ENCODE results near the gene EPHA4.

EPHA4 gene

DNA sequence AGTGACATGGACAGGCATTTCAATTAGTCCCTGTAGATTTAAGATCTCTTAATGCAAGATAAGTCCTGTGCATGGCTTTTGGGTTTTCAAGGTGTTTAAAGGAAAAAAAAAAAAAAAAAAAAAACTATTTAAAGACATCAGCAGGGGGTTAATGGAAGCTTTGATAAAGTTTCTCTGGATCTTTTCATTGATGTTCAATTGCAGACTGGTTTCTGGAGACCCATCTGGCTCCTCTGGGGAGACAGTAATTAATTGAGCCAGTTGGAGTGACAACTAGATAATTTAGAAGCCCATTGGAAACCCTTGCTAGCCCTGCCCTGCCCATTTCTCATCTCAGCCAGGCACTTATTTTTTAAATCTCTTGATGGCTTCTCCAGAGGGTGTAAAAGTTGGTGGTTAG, 98.7 kb downstream of the EPHA4 start:
- no peak for DNase-seq (ENCODE audit: low read depth)

DNA sequence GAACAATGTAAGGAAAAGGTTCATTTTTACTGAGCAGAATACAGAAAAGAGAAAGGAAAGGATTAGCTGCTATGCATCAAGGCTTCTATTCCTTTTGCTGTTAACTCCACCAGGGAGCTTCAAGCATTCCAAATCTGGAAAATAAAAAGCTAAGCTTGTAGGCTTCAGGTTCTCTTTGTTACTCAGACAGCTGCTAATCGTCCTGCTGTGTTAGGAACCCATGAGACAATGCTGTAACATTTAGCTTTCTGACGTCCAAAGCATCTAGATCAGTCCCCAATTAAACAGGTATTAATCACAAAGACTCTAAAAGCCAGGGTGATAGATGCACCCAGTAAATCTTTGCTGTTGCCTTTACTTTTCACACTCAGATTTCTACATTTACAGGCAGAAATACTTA, 103.8 kb downstream of the EPHA4 start:
- no peak for DNase-seq (ENCODE audit: low read depth)

DNA sequence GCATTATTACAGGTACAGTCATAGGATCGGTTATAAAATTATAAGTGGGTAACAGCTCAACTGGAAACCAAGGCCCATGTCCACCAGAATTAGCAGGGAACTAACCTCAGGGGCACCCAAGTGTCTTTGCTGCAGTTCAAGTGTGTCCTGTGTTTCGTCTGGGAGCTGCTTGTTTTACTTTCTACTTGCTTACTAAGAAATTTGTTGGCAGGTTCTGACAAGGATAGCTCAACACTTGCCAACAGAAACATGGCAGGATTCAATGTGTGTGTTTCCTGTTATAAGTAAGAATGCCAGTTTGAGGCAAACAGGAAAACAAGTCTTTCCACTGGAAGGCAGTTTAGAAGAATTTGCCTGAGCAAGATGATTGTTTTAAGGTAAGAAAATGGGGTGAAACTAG, 104.5 kb downstream of the EPHA4 start:
- peak; percentile 58 for DNase-seq (ENCODE audit: low read depth)

DNA sequence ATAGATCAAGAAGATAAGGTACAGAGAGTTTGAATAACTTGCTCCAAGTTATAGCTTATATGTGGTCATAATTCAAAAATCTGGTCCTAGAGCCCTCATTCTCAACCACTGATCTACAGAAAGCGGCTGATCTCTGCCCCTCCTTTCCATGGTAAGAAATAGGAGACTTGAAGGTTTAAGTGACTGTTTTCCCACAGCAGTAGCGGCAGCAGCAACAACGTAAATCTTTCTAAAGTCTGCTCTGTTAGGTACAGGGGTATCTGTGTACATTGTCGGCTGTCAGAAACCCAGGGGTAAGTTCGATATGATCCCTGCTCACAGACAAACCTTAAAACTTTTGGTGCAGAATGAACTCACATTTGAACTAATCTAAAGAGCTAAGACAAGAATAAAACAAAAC, 105.4 kb downstream of the EPHA4 start:
- DNase-seq (ENCODE audit: low read depth): no peak

- DNase-seq (ENCODE audit: low read depth): no peak
Observed at GRCh38 chr2:221465776-221466175, 106.3 kb downstream of the EPHA4 start.

DNA sequence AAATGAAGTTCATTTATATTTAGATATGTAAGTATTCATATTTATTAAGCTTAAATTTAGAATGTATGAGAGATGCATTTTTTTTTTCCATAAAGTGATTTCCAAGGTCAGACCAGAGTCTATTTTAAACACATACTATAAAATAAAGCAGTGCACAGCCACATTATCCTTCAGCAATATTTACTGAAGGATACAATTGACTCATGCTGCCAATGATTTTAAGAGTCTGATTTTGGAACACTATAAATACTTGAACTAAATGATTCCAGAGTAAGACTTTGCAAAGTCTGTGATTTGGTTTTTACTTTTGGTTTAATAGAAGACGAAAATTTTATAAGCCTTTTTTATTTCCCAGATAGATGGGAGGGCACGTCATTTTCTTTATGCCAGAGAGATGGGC, 107.1 kb downstream of the EPHA4 start:
- DNase-seq (ENCODE audit: low read depth): no peak

GRCh38 chr2:221463241-221463896, 108.7 kb downstream of the EPHA4 start:
- no peak for DNase-seq (ENCODE audit: low read depth)

DNA sequence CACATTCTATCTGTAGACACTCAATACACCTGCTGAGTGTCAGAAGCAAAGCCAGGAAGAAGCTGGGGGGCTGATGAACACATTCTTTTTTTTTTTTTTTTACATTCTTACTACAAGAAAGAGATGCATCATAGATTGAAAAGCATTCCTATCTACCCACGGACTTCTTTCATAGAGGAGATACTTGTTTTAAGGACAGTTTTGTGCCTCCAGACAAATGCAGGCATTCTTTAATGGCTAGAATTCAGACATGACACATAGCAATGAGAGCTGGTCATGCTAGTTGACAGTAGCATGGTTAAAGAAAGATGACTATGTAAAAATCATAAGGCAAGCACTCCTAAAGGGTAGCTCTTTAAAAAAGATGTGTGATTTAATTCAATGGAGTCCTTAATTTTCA, 110.2 kb downstream of the EPHA4 start:
- no peak for DNase-seq (ENCODE audit: low read depth)

DNA sequence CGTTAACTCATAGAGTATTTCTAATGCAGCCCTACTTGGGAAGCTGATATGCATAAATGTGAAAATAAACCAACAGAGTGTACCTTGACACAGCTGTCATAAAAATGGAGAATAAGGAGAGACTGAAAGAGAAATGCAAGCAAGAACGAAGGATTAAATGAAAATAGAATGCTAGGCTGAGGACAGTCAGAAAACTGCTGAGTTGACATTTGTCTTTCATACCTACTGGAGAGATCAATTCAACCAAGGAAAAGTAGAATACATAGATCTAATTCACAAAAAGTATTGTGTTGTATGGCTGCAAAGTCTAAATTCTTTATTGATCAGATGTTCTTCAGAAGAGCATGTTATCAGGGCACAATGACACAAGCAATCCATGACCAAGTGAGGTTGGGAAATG, 112.0 kb downstream of the EPHA4 start:
- DNase-seq (ENCODE audit: low read depth): no peak

DNA sequence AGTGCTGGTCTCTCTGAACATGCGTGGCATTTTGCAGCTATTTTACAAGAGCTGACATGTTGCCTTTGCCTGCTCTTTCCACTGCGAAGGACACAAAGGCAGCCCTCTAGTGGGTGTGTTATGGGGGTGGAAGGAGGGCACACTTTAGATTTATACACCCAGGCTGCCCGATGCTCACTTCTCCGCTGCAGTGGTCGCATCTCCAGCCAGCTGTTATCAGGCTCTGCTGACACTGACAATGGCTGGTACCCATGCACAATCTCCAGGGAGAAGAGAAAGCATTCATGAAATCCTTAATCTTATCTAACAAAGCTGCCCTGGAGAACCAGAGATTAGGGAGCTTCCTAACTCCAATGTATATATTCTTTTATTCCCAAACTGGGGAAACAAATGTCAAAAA, 113.5 kb downstream of the EPHA4 start:
- DNase-seq (ENCODE audit: low read depth): no peak

DNA sequence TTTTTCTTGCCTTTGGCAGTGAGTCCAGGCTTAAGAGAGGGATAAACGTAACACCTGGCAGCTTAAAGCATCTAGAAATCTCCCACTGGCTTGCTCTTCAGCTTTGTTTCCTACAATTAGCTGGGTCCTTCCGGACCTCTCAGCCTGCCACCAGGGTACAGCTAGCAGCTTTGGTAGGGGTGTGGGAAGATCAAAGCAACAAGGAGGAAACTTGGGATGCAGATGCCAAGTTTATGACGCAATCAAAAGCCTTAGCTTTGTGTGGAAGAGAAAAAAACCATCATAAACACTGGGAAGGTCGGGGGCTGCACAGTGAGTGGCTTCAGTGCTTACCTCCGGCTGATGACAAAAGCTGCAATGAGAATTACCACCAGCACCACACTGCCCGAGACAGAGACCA, 116.9 kb downstream of the EPHA4 start:
- DNase-seq (ENCODE audit: low read depth): no peak

DNA sequence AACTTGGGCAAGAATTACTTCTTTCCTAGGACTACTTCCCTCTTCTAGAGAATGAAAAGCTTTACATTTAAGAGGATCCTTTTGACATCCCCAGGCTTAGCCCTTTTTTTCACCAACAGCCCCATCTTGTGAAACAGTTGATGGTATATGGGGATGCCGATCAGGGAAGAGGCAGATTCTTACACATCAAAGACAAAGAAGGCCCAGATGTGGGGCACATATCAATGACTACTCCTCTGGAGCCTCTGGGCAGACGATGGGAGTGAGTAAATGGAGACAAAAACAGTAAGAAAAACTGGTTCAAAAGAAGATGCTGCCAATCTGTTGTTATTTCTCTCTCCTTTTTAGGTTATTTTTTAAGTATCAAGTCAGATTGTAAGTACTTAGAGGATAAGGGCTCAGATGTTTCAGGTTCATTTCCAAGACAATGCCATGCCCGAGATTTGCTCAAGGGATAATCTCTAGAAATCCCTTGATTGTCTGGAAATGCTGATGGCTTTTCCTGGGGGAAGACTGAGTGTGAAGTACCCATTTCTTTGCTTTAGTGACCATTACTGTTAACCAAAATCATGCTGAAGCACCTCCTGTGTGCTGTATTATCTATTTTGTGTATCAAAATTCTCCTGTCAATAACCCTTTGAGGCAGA, 117.5 kb downstream of the EPHA4 start:
- no peak for DNase-seq (ENCODE audit: low read depth)

DNA sequence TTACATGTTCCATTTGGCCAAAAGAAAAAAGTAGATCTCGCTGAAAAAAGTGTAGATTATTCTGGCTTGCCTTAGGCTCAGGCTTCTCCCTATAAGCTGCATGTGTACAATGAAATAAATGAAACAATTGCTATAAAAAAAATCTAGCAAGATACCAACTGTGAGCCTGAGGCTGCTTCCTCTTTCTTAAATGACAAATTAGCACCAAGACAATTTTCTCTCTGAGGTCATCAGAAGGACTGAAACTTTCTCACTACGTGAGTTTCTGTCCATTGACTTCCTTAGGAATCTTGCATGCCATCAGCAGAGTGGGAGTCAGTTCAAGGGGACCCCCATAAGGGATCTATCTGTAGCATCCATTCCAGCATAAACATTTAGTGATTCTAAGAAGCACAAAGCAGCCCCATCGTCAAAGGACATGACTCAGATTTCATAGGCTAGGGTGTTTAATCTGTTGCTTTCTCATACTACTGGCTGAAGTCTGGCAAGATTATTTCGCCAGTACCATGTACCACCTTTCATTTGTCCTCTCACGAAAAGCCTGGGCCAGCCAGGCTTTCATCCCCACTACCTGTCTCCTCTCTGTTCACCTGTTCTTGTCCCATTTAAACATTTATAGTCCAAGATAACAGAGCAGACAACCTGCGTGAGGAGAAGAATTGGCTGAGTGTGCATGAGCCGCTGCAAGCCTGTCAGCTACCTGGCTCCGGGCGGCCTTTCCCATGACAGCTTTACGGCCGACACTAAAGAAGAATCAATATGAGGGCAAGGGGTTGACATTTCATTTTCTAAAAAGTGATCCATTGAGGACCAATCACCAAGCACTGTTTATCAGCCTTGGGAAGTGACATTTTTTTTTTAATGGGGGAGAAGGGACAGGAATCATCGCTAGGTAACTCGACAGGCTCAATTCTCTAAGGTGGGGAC, 120.0 kb downstream of the EPHA4 start:
- no peak for DNase-seq (ENCODE audit: low read depth)

DNA sequence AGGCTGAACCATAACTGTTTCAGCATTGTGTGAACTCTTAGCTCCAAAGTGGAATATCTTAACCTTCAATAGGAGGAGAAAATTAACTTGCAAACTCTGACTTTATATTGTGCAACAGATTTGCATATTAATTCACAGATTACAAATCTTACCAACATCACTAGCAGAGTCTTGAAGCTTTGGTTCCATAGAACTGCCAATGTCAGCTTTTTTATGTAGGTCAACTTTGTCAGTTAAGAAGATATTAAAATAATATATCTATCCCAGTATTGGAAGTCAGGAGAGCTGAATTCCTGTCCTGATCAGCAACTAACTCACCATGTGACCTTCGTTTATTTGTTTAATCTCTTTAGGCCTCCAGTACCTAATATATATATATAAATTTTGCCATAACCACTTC, 121.8 kb downstream of the EPHA4 start:
- DNase-seq (ENCODE audit: low read depth): no peak

GRCh38 chr2:221449406-221449805, 122.7 kb downstream of the EPHA4 start:
- DNase-seq (ENCODE audit: low read depth): no peak

GRCh38 chr2:221448844-221449390, 123.2 kb downstream of the EPHA4 start:
- DNase-seq (ENCODE audit: low read depth): no peak

GRCh38 chr2:221448057-221448843, 123.9 kb downstream of the EPHA4 start:
- DNase-seq (ENCODE audit: low read depth): no peak

- no peak for DNase-seq (ENCODE audit: low read depth)
Observed at GRCh38 chr2:221447310-221447709, 124.8 kb downstream of the EPHA4 start.

DNA sequence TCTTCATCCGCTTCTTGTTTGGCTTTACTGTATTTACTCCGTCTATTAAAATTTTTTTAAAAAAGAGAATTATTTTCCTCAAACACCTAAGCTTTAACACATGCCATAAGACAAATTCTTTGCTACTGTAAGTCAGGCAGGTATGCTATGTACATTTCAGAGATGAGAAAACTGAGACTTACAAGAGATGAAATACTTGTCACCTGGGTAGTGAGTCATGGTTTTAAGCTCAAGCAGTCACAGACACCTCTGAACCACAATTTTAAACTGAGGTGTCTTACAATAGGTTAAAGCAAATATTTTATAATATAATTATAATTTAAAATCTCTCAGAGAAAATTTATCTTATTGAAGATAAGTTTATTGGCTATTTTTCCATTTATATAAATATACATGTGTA, 126.0 kb downstream of the EPHA4 start:
- DNase-seq (ENCODE audit: low read depth): no peak

DNA sequence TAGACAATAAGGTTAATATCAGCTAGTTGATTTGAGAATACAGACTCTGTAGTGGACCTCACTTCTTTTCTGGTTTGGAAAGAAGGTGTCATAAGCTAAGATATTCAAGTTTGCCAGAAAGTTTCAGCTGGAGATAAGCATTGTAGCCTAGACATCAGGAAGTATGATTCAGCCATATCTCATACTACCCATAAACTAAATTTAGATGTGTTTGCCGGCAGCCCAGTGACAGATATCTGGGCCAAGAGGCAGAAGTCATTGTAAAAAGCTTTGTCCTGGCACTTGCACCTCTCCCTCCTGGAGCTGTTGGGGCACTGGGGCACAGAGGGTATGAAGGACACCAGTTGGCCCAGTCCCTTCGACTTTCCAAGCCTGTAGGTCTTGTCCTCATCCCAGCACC, 128.0 kb downstream of the EPHA4 start:
- peak; percentile 60 for DNase-seq (ENCODE audit: low read depth)

- no peak for DNase-seq (ENCODE audit: low read depth)
Observed at GRCh38 chr2:221443645-221444044, 128.5 kb downstream of the EPHA4 start.

- no peak for DNase-seq (ENCODE audit: low read depth)
Observed at GRCh38 chr2:221442128-221442527, 130.0 kb downstream of the EPHA4 start.

All from stromal cell of bone marrow (primary cell).